Measurements from ENCODE around the gene RIOX2. TPM values are rescaled to one million over a fixed set of nuclear protein-coding genes. Genes with fewer than 3 reads are reported as not detected.

Gene RIOX2
- total RNA-seq, 1 donor from 2014 or later, result 21.3 TPM

- no peaks in the 10 kb centered on the region for H3K4me1 ChIP-seq
- H3K36me3 ChIP-seq, result no peaks in the 10 kb centered on the region
- no peak overlapping the region for H3K4me3 ChIP-seq
- no peak overlapping the region for H3K27ac ChIP-seq
- no peaks in the 10 kb centered on the region for H3K27me3 ChIP-seq
- intact Hi-C loops (cut with DNase I), result no loop called here
- TF ChIP-seq, protein P1, sequence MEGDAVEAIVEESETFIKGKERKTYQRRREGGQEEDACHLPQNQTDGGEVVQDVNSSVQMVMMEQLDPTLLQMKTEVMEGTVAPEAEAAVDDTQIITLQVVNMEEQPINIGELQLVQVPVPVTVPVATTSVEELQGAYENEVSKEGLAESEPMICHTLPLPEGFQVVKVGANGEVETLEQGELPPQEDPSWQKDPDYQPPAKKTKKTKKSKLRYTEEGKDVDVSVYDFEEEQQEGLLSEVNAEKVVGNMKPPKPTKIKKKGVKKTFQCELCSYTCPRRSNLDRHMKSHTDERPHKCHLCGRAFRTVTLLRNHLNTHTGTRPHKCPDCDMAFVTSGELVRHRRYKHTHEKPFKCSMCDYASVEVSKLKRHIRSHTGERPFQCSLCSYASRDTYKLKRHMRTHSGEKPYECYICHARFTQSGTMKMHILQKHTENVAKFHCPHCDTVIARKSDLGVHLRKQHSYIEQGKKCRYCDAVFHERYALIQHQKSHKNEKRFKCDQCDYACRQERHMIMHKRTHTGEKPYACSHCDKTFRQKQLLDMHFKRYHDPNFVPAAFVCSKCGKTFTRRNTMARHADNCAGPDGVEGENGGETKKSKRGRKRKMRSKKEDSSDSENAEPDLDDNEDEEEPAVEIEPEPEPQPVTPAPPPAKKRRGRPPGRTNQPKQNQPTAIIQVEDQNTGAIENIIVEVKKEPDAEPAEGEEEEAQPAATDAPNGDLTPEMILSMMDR (IDR thresholded peaks at IDR 0.05), result no peak
- no peak for DNase-seq (ENCODE audit: low spot score in 2 of 2)
- H3K9me3 ChIP-seq, result no peaks in the 10 kb centered on the region
These were observed 16.7 kb upstream of the RIOX2 start for GRCh38 chr3:97988784-97989568.

- intact Hi-C loops (cut with DNase I), result no loop called here
- Histone ChIP-seq H3K4me1 (no peaks in the 10 kb centered on the region), H3K4me3 (no peak overlapping the region), H3K36me3 (no peaks in the 10 kb centered on the region), H3K27ac (no peak overlapping the region), H3K27me3 (no peaks in the 10 kb centered on the region), H3K9me3 (no peaks in the 10 kb centered on the region)
- TF ChIP-seq, protein P1 (IDR thresholded peaks at IDR 0.05), result no peak
- no peak for DNase-seq (ENCODE audit: low spot score in 2 of 2)
These were observed 15.1 kb upstream of the RIOX2 start for GRCh38 chr3:97987306-97987705.

- Histone ChIP-seq H3K27me3 (no peaks in the 10 kb centered on the region), H3K9me3 (no peaks in the 10 kb centered on the region), H3K4me1 (no peaks in the 10 kb centered on the region), H3K27ac (no peak overlapping the region), H3K36me3 (no peaks in the 10 kb centered on the region), H3K4me3 (no peak overlapping the region)
- intact Hi-C loops (cut with DNase I), result no loop called here
- TF ChIP-seq, protein P1 (IDR thresholded peaks at IDR 0.05), result no peak
- no peak for DNase-seq (ENCODE audit: low spot score in 2 of 2)
These were observed 11.8 kb upstream of the RIOX2 start for GRCh38 chr3:97983933-97984491.

DNA sequence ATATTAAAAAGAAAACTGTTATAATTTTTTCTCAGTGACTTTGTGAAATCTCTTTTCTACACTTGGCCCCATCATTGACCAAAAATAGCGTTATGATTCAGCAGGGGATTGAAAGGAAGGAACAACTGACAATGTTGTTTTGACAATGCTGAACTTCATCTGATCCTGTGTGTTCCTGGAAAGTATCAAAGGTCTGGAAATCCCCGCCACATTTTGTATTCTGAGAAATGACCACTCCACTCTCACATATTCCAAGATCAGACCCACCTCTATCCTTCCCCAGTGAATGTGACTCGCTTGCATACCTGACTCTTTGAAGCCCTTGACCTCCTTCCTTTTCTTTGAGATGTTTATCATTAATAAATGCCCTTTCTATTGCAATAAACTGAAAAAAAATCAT, 9.7 kb upstream of the RIOX2 start:
- Histone ChIP-seq H3K27me3 (no peaks in the 10 kb centered on the region), H3K4me3 (no peak overlapping the region), H3K27ac (no peak overlapping the region), H3K9me3 (no peaks in the 10 kb centered on the region), H3K4me1 (no peaks in the 10 kb centered on the region), H3K36me3 (no peaks in the 10 kb centered on the region)
- no peak for DNase-seq (ENCODE audit: low spot score in 2 of 2)
- TF ChIP-seq, protein P1 (IDR thresholded peaks at IDR 0.05), result no peak
- intact Hi-C loops (cut with DNase I), result no loop called here

DNA sequence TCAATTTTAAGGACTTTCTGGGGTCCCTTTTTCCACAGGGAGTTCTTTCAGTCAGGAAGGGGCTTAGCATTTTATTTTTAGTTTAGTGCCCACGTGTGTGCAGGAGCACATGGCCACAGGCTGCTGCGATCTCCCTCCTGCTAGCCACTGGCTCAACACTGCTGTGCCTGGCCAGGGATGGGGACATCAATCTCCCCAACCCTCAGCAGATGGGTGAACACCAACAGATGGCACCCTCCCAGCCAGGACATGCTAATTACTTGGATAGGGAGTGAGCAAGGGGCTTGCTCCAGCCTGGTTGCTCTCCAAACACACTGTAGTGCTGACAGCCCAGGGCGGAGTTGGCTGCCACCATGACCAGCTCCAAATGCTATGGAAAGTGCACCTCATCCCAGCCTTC, 7.4 kb upstream of the RIOX2 start:
- Histone ChIP-seq H3K36me3 (no peaks in the 10 kb centered on the region), H3K27me3 (no peaks in the 10 kb centered on the region), H3K4me1 (no peaks in the 10 kb centered on the region), H3K27ac (no peak overlapping the region), H3K9me3 (no peaks in the 10 kb centered on the region), H3K4me3 (no peak overlapping the region)
- DNase-seq (ENCODE audit: low spot score in 2 of 2), result no peak
- TF ChIP-seq, protein P1 (IDR thresholded peaks at IDR 0.05), result no peak
- intact Hi-C loops (cut with DNase I), result no loop called here
